ENCODE data around the gene VAV1.

- TF ChIP-seq NFYB (CRISPR knock-in tag; conservative IDR thresholded peaks at IDR 0.05; ENCODE audit: low read depth) (no peak), CBFB (CRISPR knock-in tag; IDR thresholded peaks at IDR 0.05; ENCODE audit: low read depth) (no peak), CTCF (IDR thresholded peaks at IDR 0.05) (no peak), ZNF396 (CRISPR knock-in tag; IDR thresholded peaks at IDR 0.05; ENCODE audit: borderline replicate concordance) (no peak), SMAD4 (CRISPR knock-in tag; IDR thresholded peaks at IDR 0.05) (no peak), HMGXB4 (CRISPR knock-in tag; IDR thresholded peaks at IDR 0.05) (no peak), TCF7 (CRISPR knock-in tag; IDR thresholded peaks at IDR 0.05; ENCODE audit: low read depth) (no peak)
- TF ChIP-seq, protein P1, sequence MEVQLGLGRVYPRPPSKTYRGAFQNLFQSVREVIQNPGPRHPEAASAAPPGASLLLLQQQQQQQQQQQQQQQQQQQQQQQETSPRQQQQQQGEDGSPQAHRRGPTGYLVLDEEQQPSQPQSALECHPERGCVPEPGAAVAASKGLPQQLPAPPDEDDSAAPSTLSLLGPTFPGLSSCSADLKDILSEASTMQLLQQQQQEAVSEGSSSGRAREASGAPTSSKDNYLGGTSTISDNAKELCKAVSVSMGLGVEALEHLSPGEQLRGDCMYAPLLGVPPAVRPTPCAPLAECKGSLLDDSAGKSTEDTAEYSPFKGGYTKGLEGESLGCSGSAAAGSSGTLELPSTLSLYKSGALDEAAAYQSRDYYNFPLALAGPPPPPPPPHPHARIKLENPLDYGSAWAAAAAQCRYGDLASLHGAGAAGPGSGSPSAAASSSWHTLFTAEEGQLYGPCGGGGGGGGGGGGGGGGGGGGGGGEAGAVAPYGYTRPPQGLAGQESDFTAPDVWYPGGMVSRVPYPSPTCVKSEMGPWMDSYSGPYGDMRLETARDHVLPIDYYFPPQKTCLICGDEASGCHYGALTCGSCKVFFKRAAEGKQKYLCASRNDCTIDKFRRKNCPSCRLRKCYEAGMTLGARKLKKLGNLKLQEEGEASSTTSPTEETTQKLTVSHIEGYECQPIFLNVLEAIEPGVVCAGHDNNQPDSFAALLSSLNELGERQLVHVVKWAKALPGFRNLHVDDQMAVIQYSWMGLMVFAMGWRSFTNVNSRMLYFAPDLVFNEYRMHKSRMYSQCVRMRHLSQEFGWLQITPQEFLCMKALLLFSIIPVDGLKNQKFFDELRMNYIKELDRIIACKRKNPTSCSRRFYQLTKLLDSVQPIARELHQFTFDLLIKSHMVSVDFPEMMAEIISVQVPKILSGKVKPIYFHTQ (CRISPR knock-in tag; IDR thresholded peaks at IDR 0.05) = no peak
- TF ChIP-seq, protein P2, sequence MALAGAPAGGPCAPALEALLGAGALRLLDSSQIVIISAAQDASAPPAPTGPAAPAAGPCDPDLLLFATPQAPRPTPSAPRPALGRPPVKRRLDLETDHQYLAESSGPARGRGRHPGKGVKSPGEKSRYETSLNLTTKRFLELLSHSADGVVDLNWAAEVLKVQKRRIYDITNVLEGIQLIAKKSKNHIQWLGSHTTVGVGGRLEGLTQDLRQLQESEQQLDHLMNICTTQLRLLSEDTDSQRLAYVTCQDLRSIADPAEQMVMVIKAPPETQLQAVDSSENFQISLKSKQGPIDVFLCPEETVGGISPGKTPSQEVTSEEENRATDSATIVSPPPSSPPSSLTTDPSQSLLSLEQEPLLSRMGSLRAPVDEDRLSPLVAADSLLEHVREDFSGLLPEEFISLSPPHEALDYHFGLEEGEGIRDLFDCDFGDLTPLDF (CRISPR knock-in tag; IDR thresholded peaks at IDR 0.05) = no peak
Observed at GRCh38 chr19:6730941-6731670, 41.4 kb upstream of the VAV1 start.
